Upper lobe of left lung (tissue), 6 donors: ENCODE measurements around the gene RAET1E. TPM values are rescaled to one million over a fixed set of nuclear protein-coding genes. Genes with fewer than 3 reads are reported as not detected.

ENCODE experiments used
- ATAC-seq, 2 donors: fragments of 200-7000 bp; cut with Tn5 transposase; one replicate each; pipeline ENCODE4 v1.9.1; 2022; ENCODE audit warnings: mild to moderate bottlenecking in 2 of 2, moderate library complexity in 2 of 2; ENCODE audit not compliant: low FRiP score in 2 of 2
- DNase-seq, 2 donors: peaks; one replicate each; pipeline ENCODE4 v3.0.0-alpha.2; 2019 to 2020
- H3K27ac ChIP-seq, 4 donors: fragments of 200-600 bp; sonication (generic); one replicate each; pipeline ENCODE4 v1.5.1; 2016 to 2019
- H3K27me3 ChIP-seq, 4 donors: fragments of 200-600 bp; sonication (generic); one replicate each; pipeline ENCODE4 v1.5.1; 2017 to 2019
- H3K36me3 ChIP-seq, 4 donors: fragments of 200-600 bp; sonication (generic); one replicate each; pipeline ENCODE4 v1.5.1; 2016 to 2019
- H3K4me1 ChIP-seq, 4 donors: fragments of 200-600 bp; sonication (generic); one replicate each; pipeline ENCODE4 v1.5.1; 2018 to 2019
- H3K4me3 ChIP-seq, 4 donors: fragments of 200-600 bp; sonication (generic); one replicate each; pipeline ENCODE4 v1.5.1; 2017 to 2019; ENCODE audit warnings: mild to moderate bottlenecking in 2 of 4, moderate library complexity in 1 of 4
- H3K9me3 ChIP-seq, 4 donors: fragments of 200-600 bp; sonication (generic); one replicate each; pipeline ENCODE4 v1.5.1; 2018 to 2019
- CTCF ChIP-seq, 6 experiments: fragments of 450-650 bp in 4 of 6; fragments of 200-600 bp in 2 of 6; sonication (generic) in 2 of 6; IDR thresholded peaks; one replicate each; pipeline ENCODE4 v1.5.1; 2016 to 2019; ENCODE audit warnings: antibody characterized with exemption in 6 of 6
- EP300 ChIP-seq, 4 donors: sonication (generic); formaldehyde crosslinking; IDR thresholded peaks; one replicate each; pipeline ENCODE4 v1.5.1; 2017; ENCODE audit warnings: antibody characterized with exemption in 4 of 4, control low read depth in 2 of 4
- POLR2A ChIP-seq, 4 donors: fragments of 450-650 bp; IDR thresholded peaks; one replicate each; pipeline ENCODE4 v1.5.1; 2016 to 2017; ENCODE audit warnings: antibody characterized with exemption in 4 of 4, mild to moderate bottlenecking in 2 of 4
- POLR2AphosphoS5 ChIP-seq, 2 donors: sonication (generic); formaldehyde crosslinking; IDR thresholded peaks; one replicate each; pipeline ENCODE4 v1.5.1; 2017; ENCODE audit warnings: antibody characterized with exemption in 2 of 2
- WGBS, 2 donors: methylation state at CpG; one replicate each; pipeline ENCODE4 v1.1.5; 2017 to 2018; 5-methylcytosine and 5-hydroxymethylcytosine counted together
- total RNA-seq, 6 donors: library from RNA; depleted of rRNA in 4 of 6; stranded (reverse); fragments of >200 nt in 4 of 6; gene quantifications; one replicate each; pipeline versions ENCODE4 v1.1.0 to v1.2.1, GENCODE V29; 2016 to 2021
- donor health status: DM: no; HTN: no; CAD: no; lungs with moderate emphysema.
- donor health status: DM: no; HTN: yes; CAD: no; lungs with severe emphysema.

The RAET1E gene
- total RNA-seq, 6 donors from 2014 or later = 0.30 to 2.3 (median 1.4) TPM; not detected in 1

GRCh38 chr6:149900620-149901443, 2.9 kb upstream of the RAET1E start:
- Histone ChIP-seq H3K4me1 (peaks cover 16 to 25% (median 19%) of the 10 kb centered on the region in 4 donors), H3K9me3 (no peaks in the 10 kb centered on the region), H3K27me3 (no peaks in the 10 kb centered on the region), H3K36me3 (no peaks in the 10 kb centered on the region), H3K27ac (no peak overlapping the region), H3K4me3 (no peak overlapping the region)
- ATAC-seq (no peak), DNase-seq (peak in 1 of 2 donors; percentile 22)
- 91% methylated on average over 9 to 11 of the region's 11 CpGs for WGBS, 2 donors
- TF ChIP-seq POLR2A (IDR thresholded peaks at IDR 0.05) = no peak
- no peak for TF ChIP-seq POLR2AphosphoS5 (IDR thresholded peaks at IDR 0.05)
- no peak for TF ChIP-seq EP300 (IDR thresholded peaks at IDR 0.05)
- TF ChIP-seq CTCF (IDR thresholded peaks at IDR 0.05) = no peak

GRCh38 chr6:149899926-149900619, 2.2 kb upstream of the RAET1E start:
- Histone ChIP-seq H3K9me3 (no peaks in the 10 kb centered on the region), H3K4me1 (peaks cover 23 to 32% (median 26%) of the 10 kb centered on the region in 4 donors), H3K27me3 (no peaks in the 10 kb centered on the region), H3K36me3 (no peaks in the 10 kb centered on the region), H3K4me3 (no peak overlapping the region), H3K27ac (no peak overlapping the region)
- WGBS, 2 donors = 90 to 95% methylated on average over 7 of the region's 7 CpGs
- DNase-seq (no peak), ATAC-seq (no peak)
- no peak for TF ChIP-seq CTCF (IDR thresholded peaks at IDR 0.05)
- TF ChIP-seq POLR2AphosphoS5 (IDR thresholded peaks at IDR 0.05) = no peak
- no peak for TF ChIP-seq EP300 (IDR thresholded peaks at IDR 0.05)
- no peak for TF ChIP-seq POLR2A (IDR thresholded peaks at IDR 0.05)

GRCh38 chr6:149899486-149899885, 1.6 kb upstream of the RAET1E start:
- no peak for ATAC-seq
- 84 to 89% methylated on average over 6 of the region's 6 CpGs for WGBS, 2 donors

GRCh38 chr6:149898966-149899365, 1.1 kb upstream of the RAET1E start:
- no peak for DNase-seq
- H3K9me3 ChIP-seq = no peaks in the 10 kb centered on the region
- TF ChIP-seq POLR2A (IDR thresholded peaks at IDR 0.05) = no peak
- TF ChIP-seq CTCF (IDR thresholded peaks at IDR 0.05) = no peak
- no peak for TF ChIP-seq POLR2AphosphoS5 (IDR thresholded peaks at IDR 0.05)
- TF ChIP-seq EP300 (IDR thresholded peaks at IDR 0.05) = no peak
- ATAC-seq = no peak
- H3K36me3 ChIP-seq = no peaks in the 10 kb centered on the region
- no peak overlapping the region for H3K27ac ChIP-seq
- peaks cover 28 to 37% (median 31%) of the 10 kb centered on the region in 4 donors for H3K4me1 ChIP-seq
- H3K27me3 ChIP-seq = no peaks in the 10 kb centered on the region
- no peak overlapping the region for H3K4me3 ChIP-seq
- WGBS, 2 donors = 93 to 97% methylated on average over 9 of the region's 9 CpGs

More at GRCh38 chr6:149899486-149899885, 1.6 kb upstream of the RAET1E start:
- Histone ChIP-seq H3K27me3 (no peaks in the 10 kb centered on the region), H3K27ac (no peak overlapping the region), H3K4me1 (peaks cover 28 to 37% (median 31%) of the 10 kb centered on the region in 4 donors), H3K36me3 (no peaks in the 10 kb centered on the region), H3K4me3 (no peak overlapping the region), H3K9me3 (no peaks in the 10 kb centered on the region)
- no peak for DNase-seq
- TF ChIP-seq EP300 (IDR thresholded peaks at IDR 0.05) (no peak), POLR2A (IDR thresholded peaks at IDR 0.05) (no peak), CTCF (IDR thresholded peaks at IDR 0.05) (no peak), POLR2AphosphoS5 (IDR thresholded peaks at IDR 0.05) (no peak)
